ENCODE data around the gene YOD1.

YOD1 gene

DNA sequence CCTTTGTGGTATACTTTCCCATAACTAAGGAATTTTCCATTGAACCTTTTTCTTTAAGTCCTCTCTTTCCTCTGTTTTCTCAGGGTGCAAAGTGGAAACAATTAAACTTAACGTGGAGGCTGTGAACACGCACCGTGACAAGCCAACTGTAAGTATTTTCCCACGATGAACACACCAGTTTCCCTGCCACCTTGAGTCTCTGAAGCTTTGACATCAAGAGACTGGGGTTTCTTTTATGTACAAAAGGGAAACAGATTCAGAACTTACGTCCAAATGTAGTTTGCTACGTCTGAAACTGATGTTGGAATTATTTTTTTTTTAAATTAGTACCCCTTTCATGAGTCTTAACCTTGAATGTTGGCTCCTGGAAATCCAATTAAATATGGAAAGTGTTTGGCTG, 20.4 kb upstream of the YOD1 start:
- Histone ChIP-seq H3K36me3 (ENCODE audit: low read length) (no peaks in the 10 kb centered on the region), H2AFZ (ENCODE audit: low read depth, low read length, severe bottlenecking) (no peak overlapping the region), H3K9me2 (replicated peaks; ENCODE audit: insufficient read depth, low read length) (no peaks in the 10 kb centered on the region), H3K4me2 (ENCODE audit: low read depth, low read length, poor library complexity, severe bottlenecking) (no peak overlapping the region), H4K20me1 (ENCODE audit: low read depth, low read length) (no peaks in the 10 kb centered on the region), H3K79me2 (ENCODE audit: insufficient read depth, low read length) (no peaks in the 10 kb centered on the region), H3K27me3 (ENCODE audit: low read length) (no peaks in the 10 kb centered on the region), H3K27ac (ENCODE audit: low read depth, low read length) (no peak overlapping the region), H3K9me3 (ENCODE audit: insufficient read depth, low read length) (no peaks in the 10 kb centered on the region), H3K4me3 (ENCODE audit: insufficient read depth, low read length, poor library complexity, severe bottlenecking) (no peak overlapping the region), H3F3A (ENCODE audit: insufficient read depth) (no peaks in the 10 kb centered on the region), H3K9ac (ENCODE audit: low read length) (no peak overlapping the region)
- TF ChIP-seq, protein P1, sequence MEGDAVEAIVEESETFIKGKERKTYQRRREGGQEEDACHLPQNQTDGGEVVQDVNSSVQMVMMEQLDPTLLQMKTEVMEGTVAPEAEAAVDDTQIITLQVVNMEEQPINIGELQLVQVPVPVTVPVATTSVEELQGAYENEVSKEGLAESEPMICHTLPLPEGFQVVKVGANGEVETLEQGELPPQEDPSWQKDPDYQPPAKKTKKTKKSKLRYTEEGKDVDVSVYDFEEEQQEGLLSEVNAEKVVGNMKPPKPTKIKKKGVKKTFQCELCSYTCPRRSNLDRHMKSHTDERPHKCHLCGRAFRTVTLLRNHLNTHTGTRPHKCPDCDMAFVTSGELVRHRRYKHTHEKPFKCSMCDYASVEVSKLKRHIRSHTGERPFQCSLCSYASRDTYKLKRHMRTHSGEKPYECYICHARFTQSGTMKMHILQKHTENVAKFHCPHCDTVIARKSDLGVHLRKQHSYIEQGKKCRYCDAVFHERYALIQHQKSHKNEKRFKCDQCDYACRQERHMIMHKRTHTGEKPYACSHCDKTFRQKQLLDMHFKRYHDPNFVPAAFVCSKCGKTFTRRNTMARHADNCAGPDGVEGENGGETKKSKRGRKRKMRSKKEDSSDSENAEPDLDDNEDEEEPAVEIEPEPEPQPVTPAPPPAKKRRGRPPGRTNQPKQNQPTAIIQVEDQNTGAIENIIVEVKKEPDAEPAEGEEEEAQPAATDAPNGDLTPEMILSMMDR (IDR thresholded peaks at IDR 0.05; ENCODE audit: insufficient read depth, low read length, poor library complexity, severe bottlenecking) = no peak
- no peak for TF ChIP-seq EZH2phosphoT487 (conservative IDR thresholded peaks at IDR 0.05; ENCODE audit: low read length)

DNA sequence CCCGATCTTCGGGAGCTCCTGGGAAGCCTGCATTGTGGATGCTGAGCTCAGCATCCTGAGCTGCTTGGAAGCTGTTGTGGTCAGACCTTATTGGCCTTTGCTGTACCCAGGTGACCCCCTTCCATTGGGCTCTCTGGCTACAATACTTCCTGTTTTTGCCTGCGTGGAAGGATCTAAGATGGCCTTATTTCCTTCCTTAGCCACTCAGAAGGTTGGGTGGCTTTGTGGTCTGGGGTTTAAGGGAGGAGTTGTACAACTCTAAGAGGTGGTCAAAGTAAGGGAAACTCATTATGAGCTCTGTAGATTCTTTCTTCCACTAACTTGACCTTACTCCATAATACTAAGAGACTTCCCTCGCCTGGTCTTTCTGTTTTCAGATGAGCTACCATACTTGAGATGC, 19.8 kb upstream of the YOD1 start:
- Histone ChIP-seq H3K27me3 (ENCODE audit: low read length) (no peaks in the 10 kb centered on the region), H3K79me2 (ENCODE audit: insufficient read depth, low read length) (no peaks in the 10 kb centered on the region), H3K27ac (ENCODE audit: low read depth, low read length) (no peak overlapping the region), H3K4me3 (ENCODE audit: insufficient read depth, low read length, poor library complexity, severe bottlenecking) (no peak overlapping the region), H3K36me3 (ENCODE audit: low read length) (no peaks in the 10 kb centered on the region), H3F3A (ENCODE audit: insufficient read depth) (no peaks in the 10 kb centered on the region), H3K4me2 (ENCODE audit: low read depth, low read length, poor library complexity, severe bottlenecking) (no peak overlapping the region), H3K9me3 (ENCODE audit: insufficient read depth, low read length) (no peaks in the 10 kb centered on the region), H3K9me2 (replicated peaks; ENCODE audit: insufficient read depth, low read length) (no peaks in the 10 kb centered on the region), H3K9ac (ENCODE audit: low read length) (no peak overlapping the region), H2AFZ (ENCODE audit: low read depth, low read length, severe bottlenecking) (no peak overlapping the region), H4K20me1 (ENCODE audit: low read depth, low read length) (no peaks in the 10 kb centered on the region)
- no peak for TF ChIP-seq EZH2phosphoT487 (conservative IDR thresholded peaks at IDR 0.05; ENCODE audit: low read length)
- TF ChIP-seq, protein P1 (IDR thresholded peaks at IDR 0.05; ENCODE audit: insufficient read depth, low read length, poor library complexity, severe bottlenecking) = no peak

DNA sequence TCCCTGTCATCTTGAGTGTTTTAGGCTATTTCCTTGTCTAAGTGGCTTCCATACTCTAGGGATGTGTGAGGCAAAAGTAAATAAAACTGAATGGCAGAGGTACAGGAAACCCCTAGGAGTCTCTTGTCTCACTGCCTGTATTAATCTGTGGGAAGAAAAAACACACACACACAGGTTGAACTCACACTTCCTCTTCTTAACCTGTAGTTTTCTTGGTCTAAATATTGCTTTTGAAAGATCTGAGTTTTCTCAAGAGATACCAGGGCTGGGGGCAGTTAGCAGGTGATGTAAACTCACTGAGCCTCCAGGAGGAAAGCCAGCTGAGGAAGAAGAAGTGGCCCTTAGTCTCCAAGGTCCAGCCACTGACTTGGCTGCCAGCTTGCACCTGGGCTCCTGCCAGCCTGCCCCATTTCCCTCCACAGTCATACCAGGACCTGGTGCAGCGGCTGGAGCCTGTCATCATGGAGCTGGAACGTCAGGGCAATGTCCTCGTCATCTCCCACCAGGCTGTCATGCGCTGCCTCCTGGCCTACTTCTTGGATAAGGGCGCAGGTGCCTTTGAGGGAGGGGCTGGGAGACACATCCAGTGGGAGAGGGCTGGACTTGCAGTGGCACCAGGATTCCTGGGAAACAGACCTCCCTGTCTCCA, 19.0 kb upstream of the YOD1 start:
- H3K36me3 ChIP-seq (ENCODE audit: low read length) = no peaks in the 10 kb centered on the region

More for the DNA sequence above, 19.0 kb upstream of the YOD1 start:
- no peaks in the 10 kb centered on the region for H3F3A ChIP-seq (ENCODE audit: insufficient read depth)
- no peaks in the 10 kb centered on the region for H4K20me1 ChIP-seq (ENCODE audit: low read depth, low read length)
- H3K9me2 ChIP-seq (replicated peaks; ENCODE audit: insufficient read depth, low read length) = no peaks in the 10 kb centered on the region
- H3K9ac ChIP-seq (ENCODE audit: low read length) = no peak overlapping the region
- H3K27me3 ChIP-seq (ENCODE audit: low read length) = no peaks in the 10 kb centered on the region
- TF ChIP-seq, protein P1 (IDR thresholded peaks at IDR 0.05; ENCODE audit: insufficient read depth, low read length, poor library complexity, severe bottlenecking) = no peak
- no peak for TF ChIP-seq EZH2phosphoT487 (conservative IDR thresholded peaks at IDR 0.05; ENCODE audit: low read length)
- no peaks in the 10 kb centered on the region for H3K9me3 ChIP-seq (ENCODE audit: insufficient read depth, low read length)
- no peak overlapping the region for H3K4me2 ChIP-seq (ENCODE audit: low read depth, low read length, poor library complexity, severe bottlenecking)
- H3K27ac ChIP-seq (ENCODE audit: low read depth, low read length) = no peak overlapping the region
- no peaks in the 10 kb centered on the region for H3K79me2 ChIP-seq (ENCODE audit: insufficient read depth, low read length)
- no peak overlapping the region for H2AFZ ChIP-seq (ENCODE audit: low read depth, low read length, severe bottlenecking)
- H3K4me3 ChIP-seq (ENCODE audit: insufficient read depth, low read length, poor library complexity, severe bottlenecking) = no peak overlapping the region

Measured in SU-DHL-6 (cell line).